Testis (tissue), 3 donors: Measurements from ENCODE around the gene COL13A1. TPM values are rescaled to one million over a fixed set of nuclear protein-coding genes. Genes with fewer than 3 reads are reported as not detected.

Experiments used
- DNase-seq: peaks from one replicate; pipeline ENCODE4 v3.0.0-alpha.2; 2019
- H3K27ac ChIP-seq, 2 donors: fragments of 200-600 bp; sonication (generic); one replicate each; pipeline ENCODE4 v1.5.1; 2019
- H3K27me3 ChIP-seq: fragments of 200-600 bp; sonication (generic); one replicate; pipeline ENCODE4 v1.5.1; 2019
- H3K36me3 ChIP-seq: fragments of 200-600 bp; sonication (generic); one replicate; pipeline ENCODE4 v1.5.1; 2017; ENCODE audit warnings: low read depth; ENCODE audit errors: missing control alignments
- H3K4me1 ChIP-seq: fragments of 200-600 bp; sonication (generic); one replicate; pipeline ENCODE4 v1.5.1; 2019
- H3K4me3 ChIP-seq, 2 donors: fragments of 200-600 bp; sonication (generic); one replicate each; pipeline ENCODE4 v1.5.1; 2017 to 2019
- H3K9me3 ChIP-seq: fragments of 200-600 bp; sonication (generic); one replicate; pipeline ENCODE4 v1.5.1; 2017
- CTCF ChIP-seq, 3 experiments: fragments of 450-650 bp in 2 of 3; fragments of 200-600 bp in 1 of 3; sonication (generic) in 1 of 3; IDR thresholded peaks; one replicate each; pipeline ENCODE4 v1.5.1; 2016 to 2019; ENCODE audit warnings: antibody characterized with exemption in 3 of 3, mild to moderate bottlenecking in 2 of 3, moderate library complexity in 1 of 3
- POLR2A ChIP-seq: fragments of 450-650 bp; IDR thresholded peaks from one replicate; pipeline ENCODE4 v1.6.1; 2017; ENCODE audit warnings: antibody characterized with exemption, mild to moderate bottlenecking, moderate library complexity
- WGBS, 2 donors: methylation state at CpG; one replicate each; pipeline ENCODE4 v1.1.5; 2018; 5-methylcytosine and 5-hydroxymethylcytosine counted together
- intact Hi-C: fragments of 100-400 bp; cut with DNase I; formaldehyde crosslinking; loops from one replicate; pipeline ENCODE4 v1.15.1; 2023; ENCODE audit warnings: low total_unique reads
- polyA plus RNA-seq: library from polyadenylated mRNA; stranded (reverse); fragments of 350-450 nt; fragmentation: Illumina TruSeq; extraction: RNeasy Lipid Tissue Mini Kit (QIAGEN cat#74804); gene quantifications from one replicate; pipeline ENCODE4 v1.2.3, GENCODE V29; 2014; ENCODE audit warnings: low read depth, low replicate concordance; ENCODE audit not compliant: insufficient read depth
- total RNA-seq, 2 donors: library from RNA; depleted of rRNA; stranded (reverse); fragments of >200 nt; gene quantifications; one replicate each; pipeline ENCODE4 v1.2.3, GENCODE V29; 2016

COL13A1 gene
- total and polyA plus RNA-seq, 3 donors from 2014 or later = 0.94 to 2.5 (median 1.5) TPM

- Histone ChIP-seq H3K27me3 (no peaks in the 10 kb centered on the region), H3K27ac (no peak overlapping the region), H3K4me1 (peaks cover 8% of the 10 kb centered on the region), H3K9me3 (no peaks in the 10 kb centered on the region), H3K36me3 (no peaks in the 10 kb centered on the region), H3K4me3 (no peak overlapping the region)
- no peak for DNase-seq
- 94 to 95% methylated on average over 8 of the region's 8 CpGs for WGBS, 2 donors
- intact Hi-C loops = no loop called here
- no peak for TF ChIP-seq CTCF (IDR thresholded peaks at IDR 0.05)
- no peak for TF ChIP-seq POLR2A
Measured at GRCh38 chr10:69772933-69773704, 28.6 kb upstream of the COL13A1 start.

- Histone ChIP-seq H3K27ac (no peak overlapping the region), H3K4me1 (peaks cover 1% of the 10 kb centered on the region), H3K27me3 (no peaks in the 10 kb centered on the region), H3K9me3 (no peaks in the 10 kb centered on the region), H3K4me3 (no peak overlapping the region), H3K36me3 (no peaks in the 10 kb centered on the region)
- 91 to 93% methylated on average over 2 of the region's 2 CpGs for WGBS, 2 donors
- intact Hi-C loops = no loop called here
- TF ChIP-seq CTCF (IDR thresholded peaks at IDR 0.05) (no peak), POLR2A (no peak)
- DNase-seq = no peak
Measured at GRCh38 chr10:69774596-69774995, 27.1 kb upstream of the COL13A1 start.

DNA sequence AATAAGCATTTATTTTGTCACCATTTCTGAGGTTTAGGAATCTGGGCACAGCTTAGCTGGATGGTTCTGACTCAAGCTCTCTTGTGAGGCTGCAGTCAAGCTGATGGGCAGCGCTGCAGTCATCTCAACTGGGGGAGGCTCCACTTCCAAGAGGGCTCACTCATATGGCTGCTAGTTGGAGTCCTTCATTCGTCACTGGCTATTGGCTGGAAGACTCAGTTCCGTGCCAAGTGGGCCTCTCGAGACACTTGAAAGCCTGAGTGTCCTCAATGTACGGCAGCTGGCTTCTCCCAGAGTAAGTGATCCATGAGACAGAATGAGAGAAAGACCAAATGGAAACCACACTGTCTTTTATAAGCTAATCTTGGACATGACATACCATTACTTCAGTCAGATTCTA lies 21.6 kb upstream of the COL13A1 start:
- no peak overlapping the region for H3K4me3 ChIP-seq
- no peaks in the 10 kb centered on the region for H3K36me3 ChIP-seq
- no peak overlapping the region for H3K27ac ChIP-seq
- no peaks in the 10 kb centered on the region for H3K4me1 ChIP-seq
- TF ChIP-seq CTCF (IDR thresholded peaks at IDR 0.05) (no peak), POLR2A (no peak)
- WGBS, 2 donors = 84 to 95% methylated on average over 5 of the region's 5 CpGs
- H3K9me3 ChIP-seq = no peaks in the 10 kb centered on the region
- no peaks in the 10 kb centered on the region for H3K27me3 ChIP-seq
- intact Hi-C loops = no loop called here
- no peak for DNase-seq

DNA sequence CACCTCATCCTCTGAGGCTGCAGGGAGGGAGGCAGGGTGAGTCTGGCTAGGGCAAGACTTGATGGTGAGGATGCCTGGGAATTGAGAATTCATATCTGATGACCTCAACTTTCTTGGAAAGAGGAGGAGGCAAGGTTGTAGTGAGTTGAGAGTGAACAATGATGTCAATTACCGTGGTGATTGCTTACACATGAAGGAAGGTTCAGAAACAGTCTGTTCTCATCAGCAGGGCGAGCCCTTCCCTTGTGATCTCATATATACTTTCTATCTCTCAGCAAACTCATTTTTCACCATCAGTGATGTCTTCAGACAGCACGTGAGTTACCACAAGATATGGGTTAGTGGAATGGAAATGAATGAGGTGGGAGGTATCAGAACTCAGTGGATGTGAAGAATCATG lies 20.1 kb upstream of the COL13A1 start:
- 46 to 51% methylated on average over 3 of the region's 3 CpGs for WGBS, 2 donors
- no peak for TF ChIP-seq POLR2A
- Histone ChIP-seq H3K27me3 (no peaks in the 10 kb centered on the region), H3K27ac (no peak overlapping the region), H3K4me3 (no peak overlapping the region), H3K36me3 (no peaks in the 10 kb centered on the region), H3K9me3 (no peaks in the 10 kb centered on the region), H3K4me1 (no peaks in the 10 kb centered on the region)
- no peak for DNase-seq
- intact Hi-C loops = no loop called here

- no peaks in the 10 kb centered on the region for H3K4me1 ChIP-seq
- intact Hi-C loops = no loop called here
- H3K36me3 ChIP-seq = no peaks in the 10 kb centered on the region
- H3K27me3 ChIP-seq = no peaks in the 10 kb centered on the region
- WGBS, 2 donors = 48 to 68% methylated on average over 2 of the region's 2 CpGs
- H3K4me3 ChIP-seq = no peak overlapping the region
- TF ChIP-seq POLR2A = no peak
- no peak for TF ChIP-seq CTCF (IDR thresholded peaks at IDR 0.05)
- no peaks in the 10 kb centered on the region for H3K9me3 ChIP-seq
- no peak for DNase-seq
- H3K27ac ChIP-seq = no peak overlapping the region
Measured at GRCh38 chr10:69783515-69783914, 18.2 kb upstream of the COL13A1 start.
